HL-60/S4 treated with phorbol 12-myristate 13-acetate at 8.2 ng/mL for 4 days and 3 days (cell line): ENCODE results near the gene ABHD2.

Experiments
- in situ Hi-C: fragments of 300-500 bp; cut with MboI; formaldehyde crosslinking; loops from 2 replicates; pipeline ENCODE4 v1.15.0; 2022; ENCODE audit warnings: low sequenced_read_pairs

Gene ABHD2

GRCh38 chr15:89161666-89162065 lies 73.4 kb downstream of the ABHD2 start:
- in situ Hi-C loops = no loop called here

DNA sequence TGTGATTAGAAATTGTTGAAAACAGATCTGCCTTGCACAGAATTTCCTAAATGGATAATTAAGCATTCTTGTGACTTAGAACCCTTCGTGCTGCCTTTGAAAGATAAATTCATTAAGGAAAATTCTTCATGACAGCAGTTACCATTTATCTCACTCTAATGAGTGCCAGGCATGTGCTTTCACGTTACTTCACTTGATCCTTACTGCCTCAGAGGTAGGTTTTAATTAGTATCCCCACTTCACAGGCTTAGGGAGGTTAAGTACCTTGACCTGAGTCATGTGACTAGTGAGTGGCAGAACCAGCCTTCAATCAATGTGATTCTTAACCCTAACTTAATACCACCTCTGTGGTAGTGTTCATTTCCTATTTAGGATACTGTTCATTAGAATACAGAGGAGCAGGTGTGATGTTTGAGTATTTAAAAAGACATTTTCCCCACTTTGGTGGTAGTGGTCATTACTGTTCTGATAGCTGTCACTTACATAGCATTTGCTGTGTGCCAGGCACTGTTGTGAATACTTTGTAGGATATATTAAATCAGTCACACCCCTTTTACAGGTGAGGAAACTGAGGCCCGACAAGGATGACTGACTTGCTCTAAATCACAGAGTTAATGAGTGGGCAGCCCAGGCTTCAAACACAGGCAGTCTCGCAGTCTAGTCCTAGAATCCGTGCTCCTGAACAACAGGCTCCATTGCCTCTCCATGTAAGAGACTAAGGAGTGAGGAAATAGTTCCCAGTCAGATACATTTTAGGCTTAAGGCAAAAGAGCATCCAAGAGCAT lies 75.2 kb downstream of the ABHD2 start:
- in situ Hi-C loops = no loop called here

GRCh38 chr15:89164712-89165211 lies 76.5 kb downstream of the ABHD2 start:
- in situ Hi-C loops = no loop called here

GRCh38 chr15:89165677-89166076 lies 77.4 kb downstream of the ABHD2 start:
- in situ Hi-C loops = no loop called here

DNA sequence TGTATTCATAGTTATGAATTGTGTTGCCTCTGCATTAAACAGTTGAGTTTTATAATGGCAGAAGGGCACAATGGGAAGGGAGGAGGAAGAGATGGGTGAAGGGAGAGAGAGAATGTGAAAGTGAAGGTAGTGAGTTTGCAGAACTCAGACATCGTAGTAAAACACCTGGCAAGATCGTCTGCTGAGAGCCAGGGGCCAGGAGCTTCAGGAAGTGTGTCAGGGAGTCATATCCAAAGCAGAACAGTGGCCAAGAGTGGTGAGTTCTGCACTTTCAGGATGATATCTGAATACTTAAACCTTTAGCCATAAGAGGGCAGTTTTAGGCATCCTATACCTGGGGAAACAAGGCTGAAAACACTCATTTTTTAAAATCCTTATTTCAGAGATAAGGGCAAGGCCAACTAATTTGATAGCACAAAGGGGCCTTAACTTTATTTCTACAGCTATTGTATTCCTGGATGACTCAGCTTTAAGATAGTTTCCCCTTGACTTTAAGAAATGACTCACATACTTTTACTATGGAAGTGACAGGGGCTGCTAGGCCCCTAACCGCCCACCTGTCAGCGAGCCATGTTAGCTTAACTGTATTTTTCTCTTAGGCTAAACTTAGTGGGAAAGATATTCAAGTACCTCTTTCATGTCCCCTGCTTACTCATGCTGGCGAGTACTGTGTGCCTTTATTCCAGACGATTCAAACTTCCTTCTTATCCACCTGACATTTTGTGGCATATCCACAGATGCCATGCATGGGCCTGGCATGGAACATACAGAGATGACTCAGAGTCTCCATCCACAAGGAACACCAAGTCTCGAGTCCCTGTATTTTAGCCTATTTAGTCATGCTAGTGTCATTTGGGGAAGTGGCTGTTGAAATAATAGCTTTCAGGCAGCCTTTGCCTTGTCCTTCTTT lies 79.3 kb downstream of the ABHD2 start:
- in situ Hi-C loops = no loop called here

DNA sequence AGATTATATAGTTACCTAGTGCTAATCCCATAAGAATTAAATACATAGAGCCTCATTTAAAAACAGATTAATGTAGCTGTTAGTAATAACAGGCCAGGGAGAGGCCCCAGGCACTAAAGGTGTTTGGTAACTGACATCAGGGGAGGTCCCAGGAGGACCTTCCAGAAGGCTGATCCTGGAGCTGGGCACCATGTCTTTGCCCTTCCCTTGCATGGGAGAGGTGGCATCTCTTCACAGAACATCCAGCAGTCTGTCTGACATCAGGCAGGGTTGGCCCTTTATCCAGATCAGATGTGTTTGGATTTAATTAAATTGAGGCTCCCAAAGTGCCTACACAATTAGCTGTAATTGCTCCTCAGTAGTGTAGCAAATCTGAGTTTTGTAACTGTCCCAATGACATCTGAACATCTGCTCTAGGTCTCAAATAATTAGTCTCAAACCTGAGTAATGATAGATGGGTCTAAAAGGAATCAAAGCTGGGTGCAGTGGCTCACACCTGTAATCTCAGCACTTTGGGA lies 80.1 kb downstream of the ABHD2 start:
- in situ Hi-C loops = no loop called here

DNA sequence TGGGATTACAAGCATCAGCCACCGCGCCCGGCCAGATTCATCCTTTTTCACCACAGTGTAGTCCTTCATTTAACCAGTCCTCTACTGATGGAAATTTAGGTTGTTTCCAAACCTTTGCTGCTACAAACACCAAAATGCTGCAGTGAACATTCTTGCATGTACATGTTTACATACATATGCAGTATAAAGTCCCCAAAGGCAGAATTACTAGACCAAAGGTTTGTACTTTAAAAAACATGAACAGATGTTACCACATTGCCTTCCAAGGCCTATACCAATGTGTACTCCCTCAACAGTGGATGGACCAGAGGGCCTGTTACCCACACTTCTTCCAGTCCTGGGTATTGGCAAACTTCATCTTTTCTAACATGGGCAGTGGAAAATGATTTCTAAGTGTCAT lies 82.1 kb downstream of the ABHD2 start:
- in situ Hi-C loops = no loop called here

- in situ Hi-C loops = no loop called here
These were observed 83.1 kb downstream of the ABHD2 start for GRCh38 chr15:89171136-89172072.

- in situ Hi-C loops = no loop called here
These were observed 84.7 kb downstream of the ABHD2 start for GRCh38 chr15:89172921-89173320.

DNA sequence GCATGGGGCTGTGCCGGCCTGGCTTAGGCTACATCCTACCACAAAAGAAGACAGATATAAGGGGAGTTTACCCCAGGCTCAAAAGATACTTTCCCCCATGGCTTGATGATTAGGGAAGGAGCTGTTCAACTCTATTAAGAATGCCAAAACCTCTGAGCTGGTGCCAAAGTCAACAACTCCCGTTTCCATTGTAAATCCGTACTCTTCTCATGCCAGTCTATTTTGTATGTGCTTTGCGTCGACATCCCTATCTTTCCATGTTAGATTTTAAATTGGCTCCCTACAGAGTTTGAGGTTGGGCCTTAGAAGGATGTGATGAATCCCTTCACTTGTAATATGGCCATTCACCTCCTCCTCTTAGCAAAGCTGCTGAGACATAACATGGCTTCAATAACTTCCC lies 86.2 kb downstream of the ABHD2 start:
- in situ Hi-C loops = no loop called here

DNA sequence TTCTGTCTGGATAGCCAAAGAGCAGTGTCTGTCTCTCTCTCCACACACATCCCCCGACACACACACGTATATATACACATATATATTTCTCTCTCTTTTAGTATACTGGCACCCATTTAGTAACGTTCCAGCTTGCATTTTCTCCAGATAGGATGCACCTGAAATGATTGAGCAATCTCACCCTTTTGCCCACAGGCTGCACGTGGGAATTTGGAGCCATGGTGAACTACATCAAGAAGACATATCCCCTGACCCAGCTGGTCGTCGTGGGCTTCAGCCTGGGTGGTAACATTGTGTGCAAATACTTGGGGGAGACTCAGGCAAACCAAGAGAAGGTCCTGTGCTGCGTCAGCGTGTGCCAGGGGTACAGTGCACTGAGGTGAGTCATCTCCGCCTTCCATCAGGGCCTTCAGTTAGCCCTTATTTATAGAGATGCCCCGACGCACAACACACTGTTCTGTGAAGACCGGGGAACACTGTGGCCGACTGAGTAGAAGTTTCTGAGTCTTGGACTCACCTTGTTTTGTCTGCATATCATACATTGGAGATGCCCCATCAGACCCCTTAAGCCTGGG lies 87.4 kb downstream of the ABHD2 start:
- in situ Hi-C loops = loop anchor here (5.0 to 25.0 kb wide), 2 partner anchors 118 to 263 kb away; partner anchors contain the start of gene MFGE8

DNA sequence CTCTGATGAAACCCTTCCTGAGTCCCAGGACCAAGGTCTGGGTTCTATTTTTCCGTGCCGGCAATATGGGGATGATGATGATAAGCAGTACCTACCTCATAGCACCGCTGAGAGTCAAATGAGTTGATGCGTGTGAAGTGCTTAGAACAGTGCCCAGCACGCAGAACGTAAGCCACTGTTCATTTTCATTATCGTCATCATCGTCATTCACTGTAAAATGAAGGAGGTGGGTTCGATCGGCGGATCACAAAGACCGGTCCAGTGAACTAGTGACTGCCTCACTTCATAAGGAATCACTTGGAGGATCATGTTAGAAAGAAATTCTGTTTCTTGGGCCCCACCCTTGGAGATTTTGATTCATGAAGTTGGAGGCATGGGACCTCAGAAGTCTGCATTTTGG lies 88.9 kb downstream of the ABHD2 start:
- in situ Hi-C loops = loop anchor here (5.0 to 25.0 kb wide), 2 partner anchors 120 to 265 kb away; partner anchors contain the start of gene MFGE8

- in situ Hi-C loops = loop anchor here (5.0 to 25.0 kb wide), 2 partner anchors 120 to 265 kb away; partner anchors contain the start of gene MFGE8
These were observed 89.5 kb downstream of the ABHD2 start for GRCh38 chr15:89177633-89178306.

DNA sequence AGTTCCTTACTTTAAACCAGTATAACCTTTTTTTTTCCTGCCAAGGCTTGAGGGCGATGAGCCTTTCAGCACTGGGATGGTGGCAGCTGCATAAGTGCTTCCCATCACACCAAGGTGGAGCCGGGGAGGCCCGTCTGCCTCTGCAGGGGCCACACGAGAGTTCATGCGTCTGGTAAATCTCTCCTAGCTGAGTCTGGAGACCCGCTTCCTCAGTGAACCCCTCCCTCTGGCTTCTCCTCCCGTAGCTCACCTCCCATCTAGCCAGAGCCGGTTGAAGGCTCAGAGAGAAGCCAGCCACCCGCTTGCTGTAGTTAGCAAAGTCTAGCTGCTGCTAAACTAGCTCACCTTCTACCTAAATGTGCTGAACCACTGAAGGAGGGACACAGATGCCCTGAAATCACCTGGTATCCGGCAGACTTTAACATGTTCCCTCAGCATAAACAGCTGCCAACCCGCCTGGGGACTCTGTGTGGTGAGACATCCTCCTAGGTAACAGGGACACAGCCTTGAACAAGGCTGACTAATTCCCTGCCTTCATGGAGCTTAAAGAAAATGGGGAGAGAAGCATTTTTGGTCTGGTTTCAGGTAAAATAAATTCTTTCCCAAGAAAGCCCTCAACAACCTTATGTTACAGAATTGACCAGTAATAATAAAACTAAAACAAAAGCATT lies 90.2 kb downstream of the ABHD2 start:
- in situ Hi-C loops = loop anchor here (5.0 to 25.0 kb wide), 2 partner anchors 121 to 266 kb away; partner anchors contain the start of gene MFGE8

DNA sequence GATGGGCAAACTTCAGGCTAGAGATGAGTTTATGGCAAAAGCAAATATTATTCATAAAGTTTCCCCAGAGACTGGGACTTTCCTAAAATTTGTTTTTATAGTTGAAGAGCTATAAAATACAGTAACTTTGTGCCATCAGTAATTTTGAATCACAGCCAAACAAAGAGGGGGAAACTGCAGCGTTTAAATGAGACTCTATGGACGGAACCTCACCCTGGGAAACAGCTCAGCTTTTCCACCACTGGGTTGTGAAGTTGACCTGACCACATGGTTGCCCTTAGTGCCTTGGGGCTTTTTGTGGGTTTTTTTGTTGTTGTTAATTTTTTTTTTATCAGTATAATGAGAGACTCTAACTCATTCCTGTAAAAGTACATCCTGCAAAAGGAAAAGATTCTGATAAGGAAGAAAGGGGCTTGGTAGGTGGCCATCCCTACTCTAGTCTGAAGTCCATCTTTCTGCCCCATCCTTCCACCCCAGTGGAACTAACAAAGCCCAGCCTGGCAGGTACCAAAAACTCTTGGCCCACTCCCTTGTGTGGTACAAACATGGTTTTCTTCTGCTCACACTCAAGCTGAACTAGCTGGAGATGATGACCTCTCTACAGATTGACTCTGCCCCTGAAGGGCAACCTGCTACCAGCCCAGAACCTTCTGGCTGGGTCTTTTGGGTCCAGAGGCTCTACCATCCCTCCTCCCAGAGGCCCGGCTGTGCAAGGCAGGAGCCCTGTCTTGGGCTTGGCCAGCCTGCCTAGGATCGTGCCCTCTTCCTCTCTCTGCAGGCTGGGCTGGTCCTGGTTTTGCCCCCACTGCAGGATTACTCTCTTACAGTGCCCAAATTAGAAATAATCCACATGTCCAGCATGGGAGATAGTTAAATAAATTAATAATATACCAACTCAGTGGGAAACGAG lies 92.0 kb downstream of the ABHD2 start:
- in situ Hi-C loops = loop anchor here (5.0 to 25.0 kb wide), 2 partner anchors 123 to 268 kb away; partner anchors contain the start of gene MFGE8

DNA sequence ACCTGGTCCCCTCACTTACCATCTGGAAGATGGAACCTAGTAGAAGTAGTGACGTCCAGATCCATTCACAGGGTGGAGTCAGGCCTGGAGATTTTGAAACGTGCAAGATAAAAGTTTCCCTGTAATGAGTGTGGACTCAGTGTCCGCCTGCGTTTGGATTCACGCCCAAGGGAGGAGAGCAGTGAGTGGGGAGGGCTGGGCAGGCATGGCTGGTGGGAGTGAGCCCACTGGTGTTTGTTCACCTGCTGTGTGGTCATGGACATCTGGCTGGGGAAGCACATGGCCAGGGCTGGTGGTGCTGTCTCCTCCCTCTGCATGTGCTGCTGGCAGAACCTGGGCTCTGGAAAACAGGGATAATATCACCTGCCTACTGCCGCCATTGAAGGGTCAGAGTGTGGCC lies 96.1 kb downstream of the ABHD2 start:
- in situ Hi-C loops = loop anchor here (25.0 kb wide), 1 partner anchor 272 kb away; the partner anchor contains the start of gene MFGE8

DNA sequence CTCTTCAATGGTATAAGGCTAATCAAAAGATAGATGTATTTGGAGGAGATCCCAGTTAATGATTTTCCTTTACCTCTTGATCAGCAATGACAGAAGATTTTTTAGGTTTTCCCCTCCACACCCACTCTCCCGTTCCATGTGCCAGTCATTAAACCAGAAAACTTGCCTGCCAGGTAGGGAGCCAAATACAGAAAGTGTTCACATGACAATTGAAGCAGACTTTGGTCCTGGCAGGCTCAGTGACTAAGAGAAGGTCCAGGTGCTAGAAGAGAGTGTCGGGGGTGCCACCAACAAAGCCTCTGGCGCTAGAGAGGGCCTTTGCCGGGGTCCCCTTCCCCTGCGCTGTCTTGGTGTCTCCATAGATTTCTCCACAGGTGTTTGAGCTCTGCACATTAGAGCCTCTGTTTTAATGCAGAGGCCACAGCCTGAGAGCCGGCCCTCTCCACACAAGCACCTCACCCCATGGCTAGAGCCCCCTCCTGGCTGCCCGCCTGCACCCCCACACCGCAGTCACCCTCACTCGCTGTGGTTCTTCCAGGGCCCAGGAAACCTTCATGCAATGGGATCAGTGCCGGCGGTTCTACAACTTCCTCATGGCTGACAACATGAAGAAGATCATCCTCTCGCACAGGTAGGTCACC lies 96.8 kb downstream of the ABHD2 start:
- in situ Hi-C loops = loop anchor here (25.0 kb wide), 1 partner anchor 273 kb away; the partner anchor contains the start of gene MFGE8
